ENCODE data around the gene RAD51. TPM values are rescaled to one million over a fixed set of nuclear protein-coding genes. Genes with fewer than 3 reads are reported as not detected.

The RAD51 gene
- total RNA-seq, 1 experiment from 2014 or later: 10.5 TPM

- no peak for DNase-seq (ENCODE audit: low read depth)
Measured at GRCh38 chr15:40722354-40722753, 27.4 kb downstream of the RAD51 start.

DNA sequence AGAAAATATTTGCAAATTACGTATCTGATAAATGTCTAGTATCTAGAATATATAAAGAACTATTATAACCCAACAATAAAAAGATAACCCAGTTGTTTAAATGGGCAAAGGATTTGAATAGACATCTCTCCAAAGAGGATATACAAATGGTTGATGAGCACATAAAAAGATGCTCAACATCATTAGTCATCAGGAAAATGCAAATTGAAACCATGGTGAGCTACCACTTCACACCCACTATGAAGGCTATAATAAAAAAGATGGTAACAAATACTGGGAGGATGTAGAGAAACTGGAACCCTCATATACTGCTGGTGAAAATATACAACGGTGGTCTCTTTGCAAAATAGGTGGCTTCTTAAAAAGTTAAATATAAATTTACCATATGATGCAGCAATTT is 28.0 kb downstream of the RAD51 start:
- DNase-seq (ENCODE audit: low read depth): peak; percentile 21

DNA sequence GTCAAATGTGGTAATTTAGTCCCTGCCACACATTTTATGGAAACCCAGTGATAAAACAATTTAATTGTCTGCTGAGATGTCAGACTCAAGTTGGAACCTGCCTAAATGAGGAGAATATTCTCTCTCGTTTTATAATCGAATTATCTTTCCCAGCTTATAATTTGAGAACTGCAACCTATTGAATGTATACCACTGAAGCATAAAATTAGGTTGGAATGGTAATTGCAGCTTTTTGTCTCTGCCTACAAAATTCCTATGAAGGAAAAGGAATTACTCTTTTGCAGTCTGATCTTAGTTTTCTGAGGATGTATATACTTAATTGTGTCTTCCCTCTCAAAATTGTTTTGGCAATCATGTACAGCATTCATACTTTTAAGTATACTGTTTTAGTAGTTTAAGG is 28.9 kb downstream of the RAD51 start:
- DNase-seq (ENCODE audit: low read depth): no peak

GRCh38 chr15:40731034-40731433 is 36.1 kb downstream of the RAD51 start:
- DNase-seq (ENCODE audit: low read depth): no peak

GRCh38 chr15:40736575-40736974 is 41.6 kb downstream of the RAD51 start:
- DNase-seq (ENCODE audit: low read depth): no peak

- no peak for DNase-seq (ENCODE audit: low read depth)
Measured at GRCh38 chr15:40737048-40737447, 42.1 kb downstream of the RAD51 start.

DNA sequence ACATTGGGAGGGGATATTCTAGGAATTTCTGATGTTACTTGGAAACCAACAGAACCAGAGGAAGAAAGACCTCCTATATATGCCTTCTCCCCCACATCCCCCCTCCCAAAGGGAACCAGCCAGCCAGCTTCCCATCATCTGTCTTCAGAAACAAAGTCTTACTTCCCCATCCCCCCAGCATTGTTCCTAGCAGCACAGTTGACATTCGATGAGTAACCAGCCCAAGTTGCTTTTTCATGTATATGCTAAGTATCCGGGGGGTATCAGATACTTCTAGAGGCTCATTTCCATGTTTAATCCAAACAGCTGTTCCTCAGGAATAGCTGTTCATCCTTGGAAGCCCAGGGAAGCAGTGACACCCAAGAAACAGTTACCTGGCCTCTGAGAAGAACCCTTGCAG is 44.1 kb downstream of the RAD51 start:
- no peak for DNase-seq (ENCODE audit: low read depth)

DNA sequence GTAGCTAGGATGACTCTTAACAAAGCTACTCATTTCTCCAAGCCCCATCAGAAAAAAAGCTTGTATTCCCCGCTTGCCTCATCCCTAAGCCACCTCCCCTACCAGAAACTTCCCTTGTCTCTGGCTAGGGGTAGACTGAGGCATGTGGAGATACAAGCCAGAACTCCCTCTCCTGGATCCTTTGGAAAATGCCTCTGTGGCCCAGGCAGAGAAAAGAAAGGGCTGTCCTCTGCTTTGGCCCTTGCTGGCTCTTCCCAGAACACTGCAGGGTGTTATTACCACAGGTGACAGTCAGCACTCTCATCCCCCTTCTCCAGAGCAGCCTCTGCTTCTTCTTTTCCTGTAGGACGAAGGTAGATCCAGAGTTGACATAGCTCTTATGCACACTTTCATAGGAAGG is 44.9 kb downstream of the RAD51 start:
- no peak for DNase-seq (ENCODE audit: low read depth)

GRCh38 chr15:40743485-40743901 is 48.5 kb downstream of the RAD51 start:
- no peak for DNase-seq (ENCODE audit: low read depth)

DNA sequence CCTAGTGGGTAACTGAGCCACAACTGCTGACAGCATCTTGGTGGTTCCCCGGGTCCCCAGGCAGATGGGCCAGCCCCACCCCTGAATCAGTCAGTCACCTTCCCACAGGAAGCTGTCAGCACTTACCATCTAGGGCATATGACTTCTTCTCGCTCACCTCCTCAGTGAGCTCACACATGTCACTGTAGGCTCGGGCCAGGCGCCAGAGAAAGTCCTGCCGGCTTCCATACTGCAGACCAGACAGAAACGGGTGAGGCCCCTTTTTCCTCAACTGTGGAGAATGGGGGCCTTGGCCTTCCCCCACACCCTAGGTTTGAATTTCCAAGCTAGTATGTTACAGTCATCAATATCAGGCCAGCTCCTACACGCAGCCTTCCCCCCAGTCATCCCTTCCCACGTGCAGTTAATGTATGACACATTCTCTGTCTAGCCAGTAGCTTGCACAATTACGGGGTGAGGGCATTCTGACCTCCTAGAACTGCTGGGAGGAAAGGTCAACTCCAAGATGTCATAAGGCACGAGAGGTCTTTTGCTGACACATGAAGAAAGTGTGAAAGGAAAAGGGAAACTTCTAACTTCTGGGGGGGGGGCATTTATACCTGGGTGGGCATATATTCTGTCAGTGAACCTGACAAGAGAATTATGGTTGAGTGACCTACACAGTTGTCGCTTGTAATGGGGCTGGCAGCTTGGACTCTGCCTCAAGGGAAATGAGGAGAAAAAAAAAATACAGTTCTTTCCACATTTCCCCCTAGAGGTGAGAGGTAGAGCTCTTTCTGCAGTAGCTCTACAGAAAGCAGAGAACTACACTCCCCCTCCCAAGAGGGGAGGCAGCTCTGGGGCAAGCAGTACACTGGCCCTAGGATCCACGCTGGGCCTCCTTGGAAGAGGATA is 49.2 kb downstream of the RAD51 start:
- DNase-seq (ENCODE audit: low read depth): peak; percentile 61

GRCh38 chr15:40744815-40745152 is 49.8 kb downstream of the RAD51 start:
- DNase-seq (ENCODE audit: low read depth): no peak

GRCh38 chr15:40746916-40747418 is 52.0 kb downstream of the RAD51 start:
- DNase-seq (ENCODE audit: low read depth): no peak

DNA sequence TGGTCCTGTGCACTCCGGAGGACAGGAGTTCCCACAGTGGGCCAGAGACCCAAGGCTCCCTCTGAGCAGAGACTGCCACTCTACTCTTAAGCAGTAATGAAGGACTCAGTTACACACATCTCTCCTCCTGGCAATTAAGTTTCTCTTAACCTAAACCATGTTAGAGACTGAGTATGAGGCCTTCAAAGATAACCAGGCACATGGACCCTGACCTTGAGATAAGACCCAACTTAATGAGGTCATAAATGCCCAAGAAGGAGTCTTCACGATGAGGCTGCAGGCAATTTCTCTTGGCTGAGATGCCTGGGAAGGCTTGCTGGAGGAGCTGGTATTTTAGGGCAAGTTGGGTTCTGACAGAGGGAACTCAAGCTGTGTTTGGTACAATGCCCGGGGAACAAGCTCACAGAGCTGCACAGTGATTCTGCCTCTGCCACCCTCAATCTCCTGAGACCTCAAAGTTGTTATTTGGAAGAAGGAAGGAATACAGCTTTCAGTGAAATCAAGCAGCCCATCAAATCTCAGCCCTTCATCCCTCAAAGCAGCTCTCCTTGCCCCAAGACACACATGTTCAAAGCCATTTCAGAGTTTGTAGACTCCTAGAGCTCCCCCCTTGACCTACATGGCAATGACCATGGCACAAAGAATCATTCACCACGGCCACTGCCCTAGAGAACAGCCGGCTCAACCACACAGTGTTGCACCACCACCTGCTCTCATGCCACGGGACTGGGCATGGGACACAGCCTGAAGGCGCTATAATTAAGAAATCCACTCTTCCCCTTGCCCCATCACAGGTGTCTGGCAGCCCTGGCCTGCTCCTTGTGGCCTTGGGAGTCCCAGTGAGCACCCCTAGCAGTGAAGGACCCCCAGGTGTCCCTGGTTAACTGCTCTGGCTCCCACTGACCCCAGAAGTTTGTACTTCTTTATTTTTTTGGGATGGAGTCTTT is 53.0 kb downstream of the RAD51 start:
- DNase-seq (ENCODE audit: low read depth): no peak

GRCh38 chr15:40749151-40749630 is 54.2 kb downstream of the RAD51 start:
- no peak for DNase-seq (ENCODE audit: low read depth)

DNA sequence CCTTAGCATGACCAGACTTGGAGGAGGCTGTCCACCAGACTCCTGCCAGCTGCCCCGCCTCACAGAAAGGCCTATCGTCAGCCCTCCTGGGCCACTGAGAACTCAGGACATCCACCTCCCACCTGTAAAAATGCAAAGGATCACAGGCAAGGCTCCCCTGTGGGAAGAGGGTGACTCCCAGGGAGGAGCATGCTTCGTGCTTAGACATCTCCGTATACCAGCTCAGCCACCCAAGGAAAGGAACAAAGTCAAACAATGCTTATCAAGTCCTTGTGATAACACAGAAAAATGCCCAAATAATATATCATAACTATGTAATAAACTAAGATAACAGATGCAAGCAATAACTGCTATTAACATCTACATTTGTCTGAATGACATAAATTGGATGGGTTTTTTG is 55.9 kb downstream of the RAD51 start:
- DNase-seq (ENCODE audit: low read depth): no peak

- no peak for DNase-seq (ENCODE audit: low read depth)
Measured at GRCh38 chr15:40751745-40752144, 56.8 kb downstream of the RAD51 start.

GRCh38 chr15:40754574-40754882 is 59.6 kb downstream of the RAD51 start:
- peak; percentile 19 for DNase-seq (ENCODE audit: low read depth)

DNA sequence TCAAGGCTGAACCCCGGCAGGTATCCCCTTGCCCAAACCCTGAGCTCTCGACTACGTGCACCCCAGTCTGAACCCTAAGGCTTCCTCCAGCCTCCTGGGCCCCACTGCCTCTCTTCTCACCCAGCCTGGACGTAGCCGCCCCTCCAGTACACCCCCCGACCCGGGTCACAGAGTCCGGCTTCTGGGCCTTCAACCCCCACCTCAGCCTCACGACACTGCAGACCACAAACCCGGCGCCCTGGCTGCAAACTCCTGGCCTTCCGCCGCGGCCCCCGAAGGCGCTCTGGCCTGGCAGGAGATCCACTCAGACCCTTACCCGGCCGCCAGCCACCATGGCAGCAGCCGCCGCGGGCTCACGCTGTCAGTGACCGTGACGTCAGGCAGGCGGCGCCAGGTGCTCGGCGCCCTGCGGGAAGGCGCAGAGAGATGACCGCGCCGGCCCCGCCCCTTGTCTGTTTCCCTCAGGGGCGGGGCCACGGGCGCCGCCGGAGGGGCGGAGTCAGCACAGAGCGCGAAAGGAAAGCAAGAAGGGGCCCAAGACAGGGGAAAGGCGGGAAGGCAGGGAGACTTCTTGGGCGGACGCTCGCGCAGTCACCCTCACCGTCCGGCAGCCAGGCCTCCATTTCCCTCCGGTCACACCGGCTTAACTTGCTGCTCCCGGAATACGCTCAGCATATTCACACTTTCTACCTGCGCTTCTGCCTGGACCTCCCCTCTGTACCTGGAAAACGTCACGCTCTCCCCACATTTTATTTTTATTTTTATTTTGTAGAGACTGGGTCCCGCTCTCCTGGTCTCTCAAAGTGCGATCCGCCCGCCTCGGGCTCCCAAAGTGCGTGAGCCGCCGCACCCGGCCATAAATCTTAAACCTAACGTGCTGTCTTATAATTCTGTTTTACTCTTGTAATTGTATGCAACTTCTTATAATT is 60.2 kb downstream of the RAD51 start, which contains the start of gene RMDN3:
TSS of gene RMDN3 (minus strand) at position 372 of the 929 bp plus-strand sequence. CDS start 471 bp downstream, outside the sequence.
- DNase-seq (ENCODE audit: low read depth): peak; percentile 90

- DNase-seq (ENCODE audit: low read depth): no peak
Measured at GRCh38 chr15:40755812-40756208, 60.8 kb downstream of the RAD51 start.

GRCh38 chr15:40756938-40757337 is 62.0 kb downstream of the RAD51 start:
- no peak for DNase-seq (ENCODE audit: low read depth)

- DNase-seq (ENCODE audit: low read depth): no peak
Measured at GRCh38 chr15:40759961-40760360, 65.0 kb downstream of the RAD51 start.
